Thyroid gland (tissue), 4 donors: ENCODE measurements around the gene SMIM3.

Experiments used
- POLR2A ChIP-seq, 2 donors: fragments of 450-650 bp; IDR thresholded peaks; one replicate each; pipeline ENCODE4 v1.6.1; 2017; ENCODE audit warnings: antibody characterized with exemption in 2 of 2, mild to moderate bottlenecking in 2 of 2, moderate library complexity in 1 of 2
- TF ChIP-seq, protein P1 (sequence below), 6 experiments: fragments of 200-600 bp in 3 of 6; fragments of 450-650 bp in 3 of 6; sonication (generic) in 3 of 6; IDR thresholded peaks; one replicate each; pipeline ENCODE4 v1.5.1; 2016 to 2019; ENCODE audit warnings: antibody characterized with exemption in 6 of 6, mild to moderate bottlenecking in 2 of 6, inconsistent platforms in 1 of 6, moderate library complexity in 1 of 6

DNA sequence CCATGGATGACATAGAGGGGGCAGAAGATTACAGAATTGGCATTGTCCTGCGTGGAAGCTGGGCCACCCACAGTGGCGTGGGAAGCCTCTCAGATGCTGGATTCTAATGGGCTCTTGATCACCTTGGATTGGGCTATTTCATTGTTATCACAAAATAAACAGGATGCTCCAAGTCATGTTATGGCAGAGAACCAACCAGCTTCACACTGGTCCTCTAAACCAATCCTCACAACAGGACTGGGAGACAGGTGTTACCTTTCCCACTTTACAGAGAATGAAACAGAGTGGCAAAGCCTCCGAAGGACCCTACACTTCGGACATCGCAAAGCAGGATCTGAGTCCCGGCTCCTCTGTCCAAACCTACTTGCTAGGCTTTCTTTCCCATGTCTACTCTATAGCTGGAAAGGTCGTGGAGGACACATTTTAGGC lies 455 bp upstream of the SMIM3 start:
- TF ChIP-seq, protein P1, sequence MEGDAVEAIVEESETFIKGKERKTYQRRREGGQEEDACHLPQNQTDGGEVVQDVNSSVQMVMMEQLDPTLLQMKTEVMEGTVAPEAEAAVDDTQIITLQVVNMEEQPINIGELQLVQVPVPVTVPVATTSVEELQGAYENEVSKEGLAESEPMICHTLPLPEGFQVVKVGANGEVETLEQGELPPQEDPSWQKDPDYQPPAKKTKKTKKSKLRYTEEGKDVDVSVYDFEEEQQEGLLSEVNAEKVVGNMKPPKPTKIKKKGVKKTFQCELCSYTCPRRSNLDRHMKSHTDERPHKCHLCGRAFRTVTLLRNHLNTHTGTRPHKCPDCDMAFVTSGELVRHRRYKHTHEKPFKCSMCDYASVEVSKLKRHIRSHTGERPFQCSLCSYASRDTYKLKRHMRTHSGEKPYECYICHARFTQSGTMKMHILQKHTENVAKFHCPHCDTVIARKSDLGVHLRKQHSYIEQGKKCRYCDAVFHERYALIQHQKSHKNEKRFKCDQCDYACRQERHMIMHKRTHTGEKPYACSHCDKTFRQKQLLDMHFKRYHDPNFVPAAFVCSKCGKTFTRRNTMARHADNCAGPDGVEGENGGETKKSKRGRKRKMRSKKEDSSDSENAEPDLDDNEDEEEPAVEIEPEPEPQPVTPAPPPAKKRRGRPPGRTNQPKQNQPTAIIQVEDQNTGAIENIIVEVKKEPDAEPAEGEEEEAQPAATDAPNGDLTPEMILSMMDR (IDR thresholded peaks at IDR 0.05) = no peak
- TF ChIP-seq POLR2A (IDR thresholded peaks at IDR 0.05) = no peak
